RPMI7951 (cell line): ENCODE data around the gene ZNF280B. TPM values are rescaled to one million over a fixed set of nuclear protein-coding genes. Genes with fewer than 3 reads are reported as not detected.

Source experiments
- total RNA-seq: library from RNA; depleted of rRNA; stranded (reverse); fragments of >200 nt; shearing (Covaris generic); gene quantifications from 2 replicates; pipeline ENCODE4 v1.2.3, GENCODE V29; 2014; rRNA removed

ZNF280B gene
- total RNA-seq, 1 experiment from 2014 or later, result 0.96 TPM

Other genes with a start within 250 kb of the ZNF280B start
- gene ZNF280A, start 11.5 kb upstream of the ZNF280B start, total RNA-seq, result 0.59 and 0.96 TPM in 2 replicates
- 62.6 and 73.1 TPM in 2 replicates for gene PRAME, start 50.5 kb upstream of the ZNF280B start, total RNA-seq
- gene GGTLC2, start 135.9 kb upstream of the ZNF280B start, total RNA-seq, result not detected in 2 replicates